ENCODE results near the gene CFAP53.
"Not testable (repeated sequence)": the region's sequence is repeated elsewhere in the genome, so short reads cannot be mapped to it uniquely, and the experiment has no call there.

The CFAP53 gene

GRCh38 chr18:50268022-50268747 lies 1.9 kb upstream of the CFAP53 start:
- DNase-seq: peak; percentile 29

GRCh38 chr18:50262977-50263376 lies 3.3 kb downstream of the CFAP53 start:
- DNase-seq: no peak

GRCh38 chr18:50250935-50251334 lies 15.4 kb downstream of the CFAP53 start:
- DNase-seq: no peak

GRCh38 chr18:50249576-50249975 lies 16.7 kb downstream of the CFAP53 start:
- no peak for DNase-seq

- DNase-seq: no peak
Measured at GRCh38 chr18:50247561-50247960, 18.7 kb downstream of the CFAP53 start.

- DNase-seq: not testable (repeated sequence)
Measured at GRCh38 chr18:50241768-50242167, 24.5 kb downstream of the CFAP53 start.

GRCh38 chr18:50240080-50240563 lies 26.2 kb downstream of the CFAP53 start:
- DNase-seq: no peak

GRCh38 chr18:50232419-50232818 lies 33.9 kb downstream of the CFAP53 start:
- DNase-seq: no peak

- no peak for DNase-seq
Measured at GRCh38 chr18:50231621-50232020, 34.7 kb downstream of the CFAP53 start.

GRCh38 chr18:50220249-50220648 lies 46.0 kb downstream of the CFAP53 start:
- not testable (repeated sequence) for DNase-seq

- DNase-seq: no peak
Measured at GRCh38 chr18:50218432-50219197, 47.7 kb downstream of the CFAP53 start.

GRCh38 chr18:50209311-50209710 lies 57.0 kb downstream of the CFAP53 start:
- DNase-seq: no peak

- no peak for DNase-seq
Measured at GRCh38 chr18:50207722-50208121, 58.6 kb downstream of the CFAP53 start.

- no peak for DNase-seq
Measured at GRCh38 chr18:50203801-50204604, 62.3 kb downstream of the CFAP53 start.

GRCh38 chr18:50201476-50202018 lies 64.7 kb downstream of the CFAP53 start:
- no peak for DNase-seq

- DNase-seq: no peak
Measured at GRCh38 chr18:50199921-50200320, 66.4 kb downstream of the CFAP53 start.

GRCh38 chr18:50199346-50199855 lies 66.9 kb downstream of the CFAP53 start:
- DNase-seq: no peak

GRCh38 chr18:50196261-50196660 lies 70.0 kb downstream of the CFAP53 start:
- no peak for DNase-seq

- no peak for DNase-seq
Measured at GRCh38 chr18:50195689-50196088, 70.6 kb downstream of the CFAP53 start.

GRCh38 chr18:50194631-50195532 lies 71.4 kb downstream of the CFAP53 start, which contains the start of gene MYO5B:
TSS of gene MYO5B (minus strand) at chr18:50195147. CDS start at chr18:50194793, 354 bp downstream.
- peak; percentile 41 for DNase-seq

Data from cortex of kidney (tissue), 1 donor.